GM12878 (cell line): ENCODE data around the gene MCOLN3. TPM values are rescaled to one million over a fixed set of nuclear protein-coding genes. Genes with fewer than 3 reads are reported as not detected.

Source experiments
- ATAC-seq: fragments of 200-7000 bp; cut with Tn5 transposase; 3 replicates; pipeline ENCODE4 v1.9.1; 2020; ENCODE audit warnings: mild to moderate bottlenecking, moderate library complexity
- BruUV-seq: library from RNA; stranded (reverse); fragments of 400-500 nt; replicated peaks from 2 replicates; lab custom pipeline; 2021; lab: Mats Ljungman, UMichigan
- CTCF ChIA-PET: fragments of 300-600 bp; sonication (Branson Sonifier 250); formaldehyde crosslinking; extraction: SDS; loops from one replicate; lab custom pipeline; 2021; ENCODE audit warnings: inconsistent platforms; lab: Yijun Ruan, JAX
- POLR2A ChIA-PET: fragments of 350-600 bp; formaldehyde crosslinking; extraction: SDS; loops from one replicate; lab custom pipeline; 2021; ENCODE audit warnings: inconsistent platforms; lab: Charles Lee
- RAD21 ChIA-PET: fragments of 300-600 bp; sonication (Branson Sonifier 250); formaldehyde crosslinking; loops from one replicate; lab custom pipeline; 2023; ENCODE audit warnings: antibody characterized with exemption; ENCODE audit not compliant: unreplicated experiment; lab: Charles Lee
- SMC1A ChIA-PET: fragments of 300-600 bp; sonication (Branson Sonifier 250); formaldehyde crosslinking; loops from one replicate; lab custom pipeline; 2023; ENCODE audit not compliant: unreplicated experiment, uncharacterized antibody; lab: Charles Lee
- DNase-seq: peaks from one replicate; pipeline ENCODE4 v3.0.0-alpha.2; 2011; ENCODE audit warnings: low read depth, low spot score
- FAIRE-seq: peaks from 3 replicates; lab custom pipeline; 2011; peaks lifted over from hg19 to GRCh38; lab: Jason Lieb, UNC
- H2AFZ ChIP-seq: 2 replicates; pipeline ENCODE4 v1.6.0; 2011; ENCODE audit warnings: low read depth, low read length, control low read depth; ENCODE audit not compliant: control insufficient read depth
- H3K27ac ChIP-seq: 2 replicates; pipeline ENCODE4 v1.5.1; 2011; ENCODE audit warnings: control low read depth; ENCODE audit not compliant: control insufficient read depth, insufficient read depth
- H3K27me3 ChIP-seq, 2 experiments: replicated peaks in 1 of 2; 2 replicates each; pipeline versions ENCODE4 v1.6.0 to v1.6.1; 2011; ENCODE audit warnings: low read length in 1 of 2; ENCODE audit not compliant: control insufficient read depth in 2 of 2, insufficient read depth in 2 of 2
- H3K36me3 ChIP-seq, 2 experiments: 2 replicates each; pipeline ENCODE4 v1.5.1; 2011; ENCODE audit warnings: low read length in 1 of 2; ENCODE audit not compliant: control insufficient read depth in 2 of 2, insufficient read depth in 2 of 2
- H3K4me1 ChIP-seq: 2 replicates; pipeline ENCODE4 v1.6.1; 2011; ENCODE audit warnings: mild to moderate bottlenecking, low read length, moderate library complexity, mixed read lengths; ENCODE audit not compliant: control insufficient read depth, insufficient read depth
- H3K4me2 ChIP-seq: 2 replicates; pipeline ENCODE4 v1.6.0; 2011; ENCODE audit warnings: control low read depth; ENCODE audit not compliant: control insufficient read depth, insufficient read depth
- H3K4me3 ChIP-seq: fragments of 200-600 bp; sonication (generic); 2 replicates; pipeline ENCODE4 v1.5.1; 2016
- H3K79me2 ChIP-seq: 2 replicates; pipeline ENCODE4 v1.6.0; 2011; ENCODE audit warnings: low read length; ENCODE audit not compliant: control insufficient read depth, insufficient read depth
- H3K9ac ChIP-seq: 2 replicates; pipeline ENCODE4 v1.8.0; 2011; ENCODE audit warnings: low read length, control low read depth, mixed read lengths; ENCODE audit not compliant: control insufficient read depth, insufficient read depth
- H3K9me3 ChIP-seq: replicated peaks from 3 replicates; pipeline ENCODE4 v1.5.1; 2011; ENCODE audit warnings: mild to moderate bottlenecking, low read length; ENCODE audit not compliant: control insufficient read depth, insufficient read depth
- H4K20me1 ChIP-seq: 2 replicates; pipeline ENCODE4 v1.6.0; 2011; ENCODE audit not compliant: control insufficient read depth, insufficient read depth
- BMI1 ChIP-seq: fragments of 450-650 bp; IDR thresholded peaks from 2 replicates; pipeline ENCODE4 v1.6.1; 2016; ENCODE audit warnings: mild to moderate bottlenecking, moderate library complexity, borderline replicate concordance
- FOS ChIP-seq: IDR thresholded peaks from 3 replicates; pipeline ENCODE4 v1.6.1; 2011; ENCODE audit warnings: borderline replicate concordance; ENCODE audit not compliant: insufficient read length; ENCODE audit errors: extremely low read depth
- KLF5 ChIP-seq: fragments of 450-650 bp; IDR thresholded peaks from 2 replicates; pipeline ENCODE4 v1.6.1; 2014; ENCODE audit warnings: mild to moderate bottlenecking; ENCODE audit not compliant: partially characterized antibody
- LARP7 ChIP-seq: fragments of 450-650 bp; IDR thresholded peaks from 2 replicates; pipeline ENCODE4 v1.6.1; 2017; ENCODE audit warnings: mild to moderate bottlenecking
- NFIC ChIP-seq: IDR thresholded peaks from 2 replicates; pipeline ENCODE4 v1.6.1; 2012; ENCODE audit warnings: low read depth, mild to moderate bottlenecking, inconsistent platforms, low read length, moderate library complexity
- NFYA ChIP-seq: IDR thresholded peaks from 2 replicates; pipeline ENCODE4 v1.6.1; 2011; ENCODE audit warnings: low read depth, mild to moderate bottlenecking, low read length, improper control_type of control experiment, borderline replicate concordance
- PML ChIP-seq: IDR thresholded peaks from 2 replicates; pipeline ENCODE4 v1.6.1; 2012; ENCODE audit warnings: low read length, inconsistent platforms
- POLR2AphosphoS2 ChIP-seq: IDR thresholded peaks from 2 replicates; pipeline ENCODE4 v1.6.1; 2011; ENCODE audit warnings: low read depth, mild to moderate bottlenecking, low read length, improper control_type of control experiment, moderate library complexity
- STAT1 ChIP-seq: fragments of 450-650 bp; conservative IDR thresholded peaks from 2 replicates; pipeline ENCODE4 v1.6.1; 2014; ENCODE audit warnings: antibody characterized with exemption, mild to moderate bottlenecking
- TCF3 ChIP-seq: IDR thresholded peaks from 2 replicates; pipeline ENCODE4 v1.6.1; 2012; ENCODE audit warnings: low read depth, mild to moderate bottlenecking, low read length, borderline replicate concordance; ENCODE audit not compliant: insufficient read depth
- WGBS: methylation state at CpG from one replicate; pipeline ENCODE4 v1.1.6; 2016; ENCODE audit warnings: low lambda C conversion rate; ENCODE audit not compliant: insufficient replicate concordance, insufficient coverage; ENCODE audit errors: missing lambda C conversion rate; 5-methylcytosine and 5-hydroxymethylcytosine counted together
- in situ Hi-C: fragments of 300-500 bp; cut with MboI; formaldehyde crosslinking; loops from 9 replicates; pipeline ENCODE4 v1.14.3; 2018; ENCODE audit warnings: mixed read lengths
- intact Hi-C: fragments of 100-400 bp; cut with micrococcal nuclease; formaldehyde crosslinking; loops from one replicate; pipeline ENCODE4 v1.14.2; 2022; ENCODE audit not compliant: unreplicated experiment
- polyA plus RNA-seq, 11 experiments: library from polyadenylated mRNA; depleted of rRNA in 4 of 11; unstranded in 6 of 11; stranded (reverse) in 5 of 11; fragments of >200 nt; fragmentation: Nextera tagmentation in 4 of 11; fragmentation: Illumina TruSeq in 1 of 11; extraction: Ambion mirVana in 4 of 11; extraction: Trizol in 1 of 11; gene quantifications; 1 replicate in 1 of 11; 2 replicates in 10 of 11; pipeline versions ENCODE4 v1.2.1 to v1.2.3, GENCODE V29; 2011 to 2016; ENCODE audit warnings: inconsistent platforms in 2 of 11, missing spikeins in 2 of 11, low read depth in 1 of 11
- total RNA-seq, 4 experiments: library from RNA; depleted of rRNA in 3 of 4; stranded (reverse); fragments of >200 nt in 3 of 4; fragmentation: Illumina TruSeq in 1 of 4; extraction: Trizol in 1 of 4; gene quantifications; 2 replicates each; pipeline versions ENCODE4 v1.2.1 to v1.2.3, GENCODE V29; 2013 to 2021
- TF ChIP-seq, protein P1 (sequence below): fragments of 150-350 bp; IDR thresholded peaks from 2 replicates; pipeline ENCODE4 v1.6.1; 2014; ENCODE audit warnings: mild to moderate bottlenecking, low read depth, low read length
- TF ChIP-seq, protein P2 (sequence below): fragments of 450-650 bp; conservative IDR thresholded peaks from 2 replicates; pipeline ENCODE4 v1.6.1; 2017; ENCODE audit warnings: mild to moderate bottlenecking, moderate library complexity
- TF ChIP-seq, protein P3 (sequence below): IDR thresholded peaks from 2 replicates; pipeline ENCODE4 v1.6.1; 2012; ENCODE audit warnings: low read depth, low read length, improper control_type of control experiment
- TF ChIP-seq, protein P4 (sequence below): fragments of 450-650 bp; IDR thresholded peaks from 2 replicates; pipeline ENCODE4 v1.6.1; 2017; ENCODE audit warnings: mild to moderate bottlenecking

Gene MCOLN3
- total and polyA plus RNA-seq, 10 of the 15 experiments (the other 5 are each of a cell fraction or from before 2014, with no cell fraction given), result 0.48 to 7.4 (median 3.8) TPM

DNA sequence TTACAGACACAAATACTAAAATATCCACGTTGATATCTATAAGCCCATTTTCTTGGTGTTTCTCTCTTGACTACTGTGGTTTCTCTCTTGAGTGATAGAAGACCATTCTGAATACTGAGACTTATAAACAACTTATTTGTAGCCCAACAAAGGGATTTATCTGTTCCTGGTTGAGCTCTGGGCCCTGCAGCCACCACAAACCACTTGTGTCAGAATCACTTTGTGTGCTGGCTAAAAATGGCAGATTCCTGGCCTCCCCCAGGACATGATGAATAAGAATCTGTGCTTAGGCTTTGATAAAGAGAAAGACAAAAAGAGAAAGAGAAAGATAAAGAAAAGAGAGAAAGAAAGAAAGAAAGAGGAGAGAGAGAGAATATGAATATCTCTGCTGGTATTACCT is 32.5 kb downstream of the MCOLN3 start:
- 44% methylated on average over 1 of the region's 1 CpG for WGBS
- DNase-seq, result no peak
- no peak overlapping the region for H3K27ac ChIP-seq
- intact Hi-C loops (no loop called here), in situ Hi-C loops (no loop called here)
- no peaks in the 10 kb centered on the region for H3K79me2 ChIP-seq
- ATAC-seq, result no peak
- TF ChIP-seq PML (no peak), POLR2AphosphoS2 (no peak), KLF5 (no peak), NFIC (no peak), NFYA (no peak), STAT1 (no peak), FOS (no peak), TCF3 (no peak), BMI1 (no peak), LARP7 (no peak)
- TF ChIP-seq, protein P1, sequence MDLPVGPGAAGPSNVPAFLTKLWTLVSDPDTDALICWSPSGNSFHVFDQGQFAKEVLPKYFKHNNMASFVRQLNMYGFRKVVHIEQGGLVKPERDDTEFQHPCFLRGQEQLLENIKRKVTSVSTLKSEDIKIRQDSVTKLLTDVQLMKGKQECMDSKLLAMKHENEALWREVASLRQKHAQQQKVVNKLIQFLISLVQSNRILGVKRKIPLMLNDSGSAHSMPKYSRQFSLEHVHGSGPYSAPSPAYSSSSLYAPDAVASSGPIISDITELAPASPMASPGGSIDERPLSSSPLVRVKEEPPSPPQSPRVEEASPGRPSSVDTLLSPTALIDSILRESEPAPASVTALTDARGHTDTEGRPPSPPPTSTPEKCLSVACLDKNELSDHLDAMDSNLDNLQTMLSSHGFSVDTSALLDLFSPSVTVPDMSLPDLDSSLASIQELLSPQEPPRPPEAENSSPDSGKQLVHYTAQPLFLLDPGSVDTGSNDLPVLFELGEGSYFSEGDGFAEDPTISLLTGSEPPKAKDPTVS, result no peak
- TF ChIP-seq, protein P2, sequence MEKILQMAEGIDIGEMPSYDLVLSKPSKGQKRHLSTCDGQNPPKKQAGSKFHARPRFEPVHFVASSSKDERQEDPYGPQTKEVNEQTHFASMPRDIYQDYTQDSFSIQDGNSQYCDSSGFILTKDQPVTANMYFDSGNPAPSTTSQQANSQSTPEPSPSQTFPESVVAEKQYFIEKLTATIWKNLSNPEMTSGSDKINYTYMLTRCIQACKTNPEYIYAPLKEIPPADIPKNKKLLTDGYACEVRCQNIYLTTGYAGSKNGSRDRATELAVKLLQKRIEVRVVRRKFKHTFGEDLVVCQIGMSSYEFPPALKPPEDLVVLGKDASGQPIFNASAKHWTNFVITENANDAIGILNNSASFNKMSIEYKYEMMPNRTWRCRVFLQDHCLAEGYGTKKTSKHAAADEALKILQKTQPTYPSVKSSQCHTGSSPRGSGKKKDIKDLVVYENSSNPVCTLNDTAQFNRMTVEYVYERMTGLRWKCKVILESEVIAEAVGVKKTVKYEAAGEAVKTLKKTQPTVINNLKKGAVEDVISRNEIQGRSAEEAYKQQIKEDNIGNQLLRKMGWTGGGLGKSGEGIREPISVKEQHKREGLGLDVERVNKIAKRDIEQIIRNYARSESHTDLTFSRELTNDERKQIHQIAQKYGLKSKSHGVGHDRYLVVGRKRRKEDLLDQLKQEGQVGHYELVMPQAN, result no peak
- TF ChIP-seq, protein P3, sequence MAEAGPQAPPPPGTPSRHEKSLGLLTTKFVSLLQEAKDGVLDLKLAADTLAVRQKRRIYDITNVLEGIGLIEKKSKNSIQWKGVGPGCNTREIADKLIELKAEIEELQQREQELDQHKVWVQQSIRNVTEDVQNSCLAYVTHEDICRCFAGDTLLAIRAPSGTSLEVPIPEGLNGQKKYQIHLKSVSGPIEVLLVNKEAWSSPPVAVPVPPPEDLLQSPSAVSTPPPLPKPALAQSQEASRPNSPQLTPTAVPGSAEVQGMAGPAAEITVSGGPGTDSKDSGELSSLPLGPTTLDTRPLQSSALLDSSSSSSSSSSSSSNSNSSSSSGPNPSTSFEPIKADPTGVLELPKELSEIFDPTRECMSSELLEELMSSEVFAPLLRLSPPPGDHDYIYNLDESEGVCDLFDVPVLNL, result no peak
- TF ChIP-seq, protein P4, sequence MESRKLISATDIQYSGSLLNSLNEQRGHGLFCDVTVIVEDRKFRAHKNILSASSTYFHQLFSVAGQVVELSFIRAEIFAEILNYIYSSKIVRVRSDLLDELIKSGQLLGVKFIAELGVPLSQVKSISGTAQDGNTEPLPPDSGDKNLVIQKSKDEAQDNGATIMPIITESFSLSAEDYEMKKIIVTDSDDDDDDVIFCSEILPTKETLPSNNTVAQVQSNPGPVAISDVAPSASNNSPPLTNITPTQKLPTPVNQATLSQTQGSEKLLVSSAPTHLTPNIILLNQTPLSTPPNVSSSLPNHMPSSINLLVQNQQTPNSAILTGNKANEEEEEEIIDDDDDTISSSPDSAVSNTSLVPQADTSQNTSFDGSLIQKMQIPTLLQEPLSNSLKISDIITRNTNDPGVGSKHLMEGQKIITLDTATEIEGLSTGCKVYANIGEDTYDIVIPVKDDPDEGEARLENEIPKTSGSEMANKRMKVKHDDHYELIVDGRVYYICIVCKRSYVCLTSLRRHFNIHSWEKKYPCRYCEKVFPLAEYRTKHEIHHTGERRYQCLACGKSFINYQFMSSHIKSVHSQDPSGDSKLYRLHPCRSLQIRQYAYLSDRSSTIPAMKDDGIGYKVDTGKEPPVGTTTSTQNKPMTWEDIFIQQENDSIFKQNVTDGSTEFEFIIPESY, result no peak
- POLR2A ChIA-PET, result no interaction called here
- BruUV-seq, result no TSS peak
- RAD21 ChIA-PET, result interaction anchor here (1.2 kb wide), 1 partner anchor 71 kb away, joined by 6 read pairs; no protein-coding TSS in a partner anchor
- H3K27me3 ChIP-seq, result no peaks in the 10 kb centered on the region
- CTCF ChIA-PET, result interaction anchor here (1.7 kb wide), 1 partner anchor 71 kb away, joined by 9 read pairs; no protein-coding TSS in a partner anchor
- H3K4me2 ChIP-seq, result no peak overlapping the region
- H4K20me1 ChIP-seq, result no peaks in the 10 kb centered on the region
- H3K4me3 ChIP-seq, result no peak overlapping the region
- SMC1A ChIA-PET, result interaction anchor here (0.7 to 1.4 kb wide), 3 partner anchors 10 to 238 kb away, joined by 3 to 6 read pairs (median 5); no protein-coding TSS in a partner anchor
- H3K9ac ChIP-seq, result no peak overlapping the region
- no peaks in the 10 kb centered on the region for H3K4me1 ChIP-seq
- no peak for FAIRE-seq
- H3K36me3 ChIP-seq, result no peaks in the 10 kb centered on the region
- no peaks in the 10 kb centered on the region for H3K9me3 ChIP-seq
- no peak overlapping the region for H2AFZ ChIP-seq
